OCI-LY7 (cell line): Measurements from ENCODE around the gene ALPL. TPM values are rescaled to one million over a fixed set of nuclear protein-coding genes. Genes with fewer than 3 reads are reported as not detected.

Experiments used
- BruUV-seq: library from RNA; stranded (reverse); fragments of 400-500 nt; replicated peaks from 2 replicates; lab custom pipeline; 2021; lab: Mats Ljungman, UMichigan
- CTCF ChIA-PET: fragments of 300-600 bp; sonication (Branson Sonifier 250); formaldehyde crosslinking; loops from one replicate; lab custom pipeline; 2022; ENCODE audit warnings: antibody characterized with exemption; ENCODE audit not compliant: unreplicated experiment; lab: Charles Lee
- POLR2A ChIA-PET: fragments of 300-600 bp; sonication (Branson Sonifier 250); formaldehyde crosslinking; loops from one replicate; lab custom pipeline; 2022; ENCODE audit warnings: antibody characterized with exemption; lab: Charles Lee
- DNase-seq: peaks from one replicate; pipeline ENCODE4 v3.0.0-alpha.2; 2015; ENCODE audit warnings: low spot score
- H2AFZ ChIP-seq: fragments of 200-600 bp; sonication (generic), shearing (Covaris generic); 2 replicates; pipeline ENCODE4 v1.6.1; 2014; ENCODE audit warnings: mild to moderate bottlenecking, antibody characterized with exemption, low read length, moderate library complexity
- H3K27ac ChIP-seq: fragments of 200-600 bp; sonication (generic); 2 replicates; pipeline ENCODE4 v1.5.1; 2014; ENCODE audit warnings: mixed run types, low read depth, mild to moderate bottlenecking, moderate library complexity, low read length, inconsistent platforms; ENCODE audit not compliant: poor library complexity, severe bottlenecking
- H3K36me3 ChIP-seq: fragments of 200-600 bp; sonication (generic); 2 replicates; pipeline ENCODE4 v1.6.1; 2014; ENCODE audit warnings: mild to moderate bottlenecking, antibody characterized with exemption, low read length, moderate library complexity, mixed read lengths; ENCODE audit not compliant: insufficient read depth
- H3K4me1 ChIP-seq: fragments of 200-600 bp; sonication (generic); 2 replicates; pipeline ENCODE4 v1.5.1; 2014; ENCODE audit warnings: mild to moderate bottlenecking, low read length; ENCODE audit not compliant: insufficient read depth, poor library complexity, severe bottlenecking
- H3K4me2 ChIP-seq: fragments of 200-600 bp; sonication (generic); 2 replicates; pipeline ENCODE4 v1.6.1; 2014; ENCODE audit warnings: mild to moderate bottlenecking, low read length
- H3K4me3 ChIP-seq: fragments of 200-600 bp; sonication (generic); 2 replicates; pipeline ENCODE4 v1.5.1; 2014; ENCODE audit warnings: mild to moderate bottlenecking, low read depth, low read length; ENCODE audit not compliant: poor library complexity, severe bottlenecking
- H3K79me2 ChIP-seq: fragments of 200-600 bp; sonication (generic); 2 replicates; pipeline ENCODE4 v1.6.1; 2016; ENCODE audit warnings: low read depth, mild to moderate bottlenecking, low read length, moderate library complexity, mixed read lengths; ENCODE audit not compliant: insufficient read depth
- H3K9me2 ChIP-seq: fragments of 200-600 bp; sonication (generic); 2 replicates; pipeline ENCODE4 v1.6.1; 2016; ENCODE audit warnings: mild to moderate bottlenecking, low read length, mixed read lengths; ENCODE audit not compliant: insufficient read depth
- H3K9me3 ChIP-seq: fragments of 200-600 bp; sonication (generic); 2 replicates; pipeline ENCODE4 v1.6.1; 2014; ENCODE audit warnings: mild to moderate bottlenecking, mixed run types, low read length, mixed read lengths
- H4K20me1 ChIP-seq: fragments of 200-600 bp; sonication (generic); 2 replicates; pipeline ENCODE4 v1.6.1; 2014; ENCODE audit warnings: mild to moderate bottlenecking, antibody characterized with exemption, low read length, moderate library complexity, mixed read lengths; ENCODE audit not compliant: insufficient read depth
- CTCF ChIP-seq: fragments of 200-600 bp; sonication (generic); conservative IDR thresholded peaks from 2 replicates; pipeline ENCODE4 v1.5.1; 2014; ENCODE audit warnings: mild to moderate bottlenecking, antibody characterized with exemption, low read length, moderate library complexity, mixed read lengths
- EZH2phosphoT487 ChIP-seq: fragments of 200-600 bp; sonication (generic); IDR thresholded peaks from 2 replicates; pipeline ENCODE4 v1.6.1; 2018; ENCODE audit warnings: low read depth, borderline replicate concordance, mild to moderate bottlenecking, mixed run types, antibody characterized with exemption, low read length, moderate library complexity, mixed read lengths
- intact Hi-C: fragments of 100-400 bp; cut with micrococcal nuclease; formaldehyde crosslinking; loops from one replicate; pipeline ENCODE4 v1.10.0; 2022; ENCODE audit not compliant: unreplicated experiment
- total RNA-seq, 2 experiments: library from RNA; depleted of rRNA in 1 of 2; stranded (reverse); fragments of >200 nt in 1 of 2; shearing (Covaris generic) in 1 of 2; gene quantifications; 2 replicates each; pipeline ENCODE4 v1.2.3, GENCODE V29; 2014 to 2022

The ALPL gene
- total RNA-seq, 2 experiments from 2014 or later = not detected

GRCh38 chr1:21603177-21604138, 94.2 kb downstream of the ALPL start:
- intact Hi-C loops = no loop called here
- DNase-seq = no peak
- H3K9me2 ChIP-seq = no peaks in the 10 kb centered on the region
- H4K20me1 ChIP-seq = no peaks in the 10 kb centered on the region
- no TSS peak for BruUV-seq
- H3K4me3 ChIP-seq = no peak overlapping the region
- H3K4me1 ChIP-seq = peaks cover 6% of the 10 kb centered on the region
- H3K4me2 ChIP-seq = no peak overlapping the region
- CTCF ChIA-PET = no interaction called here
- H3K27ac ChIP-seq = no peak overlapping the region
- H3K36me3 ChIP-seq = no peaks in the 10 kb centered on the region
- H3K79me2 ChIP-seq = no peaks in the 10 kb centered on the region
- no peaks in the 10 kb centered on the region for H3K9me3 ChIP-seq
- POLR2A ChIA-PET = no interaction called here
- H2AFZ ChIP-seq = no peak overlapping the region
- TF ChIP-seq CTCF (no peak), EZH2phosphoT487 (no peak)

GRCh38 chr1:21604208-21604957, 95.2 kb downstream of the ALPL start:
- Histone ChIP-seq H3K4me3 (no peak overlapping the region), H2AFZ (no peak overlapping the region), H3K4me2 (no peak overlapping the region), H3K36me3 (no peaks in the 10 kb centered on the region), H3K9me2 (no peaks in the 10 kb centered on the region), H3K4me1 (peaks cover 6% of the 10 kb centered on the region), H3K27ac (no peak overlapping the region), H3K79me2 (no peaks in the 10 kb centered on the region), H3K9me3 (no peaks in the 10 kb centered on the region), H4K20me1 (no peaks in the 10 kb centered on the region)
- no peak for DNase-seq
- ChIA-PET POLR2A (no interaction called here), CTCF (no interaction called here)
- BruUV-seq = no TSS peak
- intact Hi-C loops = no loop called here
- no peak for TF ChIP-seq CTCF
- no peak for TF ChIP-seq EZH2phosphoT487
